Superior temporal gyrus (tissue), 1 donor: ENCODE results near the gene ZSCAN2.

ENCODE experiments used
- DNase-seq: peaks from one replicate; pipeline ENCODE4 v3.0.0-alpha.2; 2016; ENCODE audit errors: extremely low spot score

ZSCAN2 gene

DNA sequence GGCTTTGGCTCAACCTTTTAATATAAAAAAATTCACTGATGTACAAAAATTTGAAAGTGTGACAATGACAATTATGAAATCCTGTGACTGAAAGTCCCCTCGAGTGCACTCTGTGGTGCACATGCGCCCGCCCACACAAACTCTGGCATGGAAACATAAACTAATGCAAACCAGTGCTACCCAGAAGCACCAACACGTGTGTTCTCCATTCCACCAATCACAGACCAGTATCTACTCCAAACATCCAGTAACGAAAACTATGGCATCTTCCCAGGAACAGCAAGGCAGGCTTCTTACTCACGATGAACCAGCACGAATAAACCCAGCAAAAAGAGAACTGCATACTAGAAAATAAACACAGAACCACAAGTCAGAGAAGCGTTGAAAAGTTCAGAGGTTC lies 68.9 kb downstream of the ZSCAN2 start:
- DNase-seq: no peak

- no peak for DNase-seq
Observed at GRCh38 chr15:84671211-84671610, 70.4 kb downstream of the ZSCAN2 start.
